Ovary (tissue), 3 donors: Measurements from ENCODE around the gene ADAMTS3.

Experiments used
- CTCF ChIP-seq, 3 donors: fragments of 450-650 bp in 2 of 3; fragments of 200-600 bp in 1 of 3; IDR thresholded peaks; one replicate each; pipeline versions ENCODE4 v1.5.1 to v1.8.0; 2016 to 2022; ENCODE audit warnings: antibody characterized with exemption in 3 of 3, mild to moderate bottlenecking in 1 of 3
- EP300 ChIP-seq: sonication (generic); formaldehyde crosslinking; IDR thresholded peaks from one replicate; pipeline ENCODE4 v1.6.1; 2017; ENCODE audit warnings: antibody characterized with exemption
- POLR2A ChIP-seq: fragments of 450-650 bp; IDR thresholded peaks from one replicate; pipeline ENCODE4 v1.6.1; 2017; ENCODE audit warnings: antibody characterized with exemption, mild to moderate bottlenecking, moderate library complexity
- donor health status: DM: no; HTN: no; CAD: no.

GRCh38 chr4:72408568-72408967 lies 160.5 kb downstream of the ADAMTS3 start:
- TF ChIP-seq CTCF (IDR thresholded peaks at IDR 0.05), result no peak
- no peak for TF ChIP-seq EP300
- TF ChIP-seq POLR2A, result no peak
